HepG2 (cell line): Measurements from ENCODE around the gene ATR. TPM values are rescaled to one million over a fixed set of nuclear protein-coding genes. Genes with fewer than 3 reads are reported as not detected.

Experiments
- CEBPB ChIP-seq: IDR thresholded peaks from 2 replicates; pipeline ENCODE4 v1.6.1; 2011; ENCODE audit warnings: low read depth, low read length, improper control_type of control experiment, borderline replicate concordance
- HOXA3 ChIP-seq: sonication (generic); formaldehyde crosslinking; IDR thresholded peaks from 2 replicates; pipeline ENCODE4 v1.5.0; 2020; ENCODE audit warnings: missing genetic modification reagents
- KDM1A ChIP-seq: IDR thresholded peaks from 2 replicates; pipeline ENCODE4 v1.6.1; 2016; ENCODE audit warnings: missing compliant biosample characterization
- KLF15 ChIP-seq: sonication (generic); formaldehyde crosslinking; IDR thresholded peaks from 2 replicates; pipeline ENCODE4 v1.8.1; 2023; ENCODE audit warnings: borderline replicate concordance, mild to moderate bottlenecking, inconsistent platforms, missing genetic modification reagents, mixed read lengths
- MTF2 ChIP-seq: sonication (generic); formaldehyde crosslinking; IDR thresholded peaks from 2 replicates; pipeline ENCODE4 v1.5.0; 2020; ENCODE audit warnings: missing genetic modification reagents, borderline replicate concordance
- PAF1 ChIP-seq: IDR thresholded peaks from 2 replicates; pipeline ENCODE4 v1.6.1; 2016; ENCODE audit warnings: missing genetic modification reagents, missing compliant biosample characterization
- PPARG ChIP-seq: conservative IDR thresholded peaks from 2 replicates; pipeline ENCODE4 v1.6.1; 2016; ENCODE audit warnings: missing biosample characterization, missing genetic modification reagents
- RBM22 ChIP-seq: fragments of 200-400 bp; formaldehyde crosslinking; optimal IDR thresholded peaks from 2 replicates; pipeline ENCODE3; 2017; ENCODE audit warnings: mild to moderate bottlenecking, low read length, moderate library complexity
- RXRA ChIP-seq: sonication (generic); formaldehyde crosslinking; IDR thresholded peaks from 2 replicates; pipeline ENCODE4 v1.5.1; 2020; ENCODE audit warnings: missing genetic modification reagents
- SETDB1 ChIP-seq: sonication (generic); formaldehyde crosslinking; IDR thresholded peaks from 2 replicates; pipeline ENCODE4 v1.5.1; 2020; ENCODE audit warnings: missing genetic modification reagents, mild to moderate bottlenecking, borderline replicate concordance
- SMARCE1 ChIP-seq: fragments of 450-650 bp; IDR thresholded peaks from 2 replicates; pipeline ENCODE4 v1.6.1; 2017; ENCODE audit warnings: borderline replicate concordance
- SP140L ChIP-seq: sonication (generic); formaldehyde crosslinking; IDR thresholded peaks from 2 replicates; pipeline ENCODE4 v1.4.0; 2020; ENCODE audit warnings: missing genetic modification reagents, borderline replicate concordance
- SP4 ChIP-seq: sonication (generic); formaldehyde crosslinking; IDR thresholded peaks from 2 replicates; pipeline ENCODE4 v1.8.1; 2023; ENCODE audit warnings: mild to moderate bottlenecking, missing genetic modification reagents
- TBX3 ChIP-seq: fragments of 450-650 bp; IDR thresholded peaks from 2 replicates; pipeline ENCODE4 v1.6.1; 2017; ENCODE audit warnings: antibody characterized with exemption, mild to moderate bottlenecking, inconsistent platforms, borderline replicate concordance
- TOPORS ChIP-seq: sonication (generic); formaldehyde crosslinking; IDR thresholded peaks from 2 replicates; pipeline ENCODE4 v1.8.0; 2023; ENCODE audit warnings: mild to moderate bottlenecking, missing genetic modification reagents
- ZBTB38 ChIP-seq: sonication (generic); formaldehyde crosslinking; IDR thresholded peaks from 2 replicates; pipeline ENCODE4 v1.5.1; 2020; ENCODE audit warnings: mild to moderate bottlenecking, missing genetic modification reagents
- ZC3H13 ChIP-seq: sonication (generic); formaldehyde crosslinking; IDR thresholded peaks from 2 replicates; pipeline ENCODE4 v1.8.1; 2023; ENCODE audit warnings: mild to moderate bottlenecking, missing genetic modification reagents, moderate library complexity
- ZMAT3 ChIP-seq: sonication (generic); formaldehyde crosslinking; conservative IDR thresholded peaks from 2 replicates; pipeline ENCODE4 v1.7.0; 2021; ENCODE audit warnings: missing genetic modification reagents
- ZNF30 ChIP-seq: sonication (generic); formaldehyde crosslinking; IDR thresholded peaks from 2 replicates; pipeline ENCODE4 v1.5.0; 2020; ENCODE audit warnings: mild to moderate bottlenecking, missing genetic modification reagents
- ZNF550 ChIP-seq: sonication (generic); formaldehyde crosslinking; IDR thresholded peaks from 2 replicates; pipeline ENCODE4 v1.4.0; 2020; ENCODE audit warnings: mild to moderate bottlenecking, missing genetic modification reagents, borderline replicate concordance
- ZNF563 ChIP-seq: sonication (generic); formaldehyde crosslinking; IDR thresholded peaks from 2 replicates; pipeline ENCODE4 v1.8.0; 2022; ENCODE audit warnings: mild to moderate bottlenecking, moderate library complexity, missing genetic modification reagents
- ZNF572 ChIP-seq: sonication (generic); formaldehyde crosslinking; IDR thresholded peaks from 2 replicates; pipeline ENCODE4 v1.5.1; 2020; ENCODE audit warnings: mild to moderate bottlenecking, missing genetic modification reagents
- polyA plus RNA-seq, 8 experiments: library from polyadenylated mRNA; depleted of rRNA in 3 of 8; stranded (reverse) in 7 of 8; unstranded in 1 of 8; fragments of >200 nt; fragmentation: Illumina TruSeq in 4 of 8; extraction: Trizol in 4 of 8; gene quantifications; 2 replicates each; pipeline versions ENCODE4 v1.2.1 to v1.2.3, GENCODE V29; 2011 to 2016; ENCODE audit warnings: low read depth in 4 of 8, missing spikeins in 1 of 8, mixed read lengths in 1 of 8; ENCODE audit not compliant: insufficient read depth in 1 of 8
- total RNA-seq, 5 experiments: library from RNA; depleted of rRNA; stranded (reverse); fragments of >200 nt; fragmentation: Illumina TruSeq; extraction: Trizol; gene quantifications; 2 replicates each; pipeline ENCODE4 v1.2.3, GENCODE V29; 2016; ENCODE audit warnings: low read depth in 1 of 5
- TF ChIP-seq, protein P1 (sequence below): sonication (generic); formaldehyde crosslinking; IDR thresholded peaks from 2 replicates; pipeline ENCODE4 v1.5.1; 2020; ENCODE audit warnings: mild to moderate bottlenecking, missing genetic modification reagents, moderate library complexity
- TF ChIP-seq, protein P2 (sequence below): sonication (generic); formaldehyde crosslinking; IDR thresholded peaks from 2 replicates; pipeline ENCODE4 v1.4.0; 2020; ENCODE audit warnings: missing genetic modification reagents, borderline replicate concordance
- TF ChIP-seq, protein P3 (sequence below): sonication (generic); formaldehyde crosslinking; IDR thresholded peaks from 2 replicates; pipeline ENCODE4 v1.8.0; 2022; ENCODE audit warnings: mild to moderate bottlenecking, missing genetic modification reagents, moderate library complexity

The ATR gene
- total and polyA plus RNA-seq, 2 of the 13 experiments (the other 11 are each of a cell fraction or from before 2014, with no cell fraction given), result 6.6 to 17.0 TPM

DNA sequence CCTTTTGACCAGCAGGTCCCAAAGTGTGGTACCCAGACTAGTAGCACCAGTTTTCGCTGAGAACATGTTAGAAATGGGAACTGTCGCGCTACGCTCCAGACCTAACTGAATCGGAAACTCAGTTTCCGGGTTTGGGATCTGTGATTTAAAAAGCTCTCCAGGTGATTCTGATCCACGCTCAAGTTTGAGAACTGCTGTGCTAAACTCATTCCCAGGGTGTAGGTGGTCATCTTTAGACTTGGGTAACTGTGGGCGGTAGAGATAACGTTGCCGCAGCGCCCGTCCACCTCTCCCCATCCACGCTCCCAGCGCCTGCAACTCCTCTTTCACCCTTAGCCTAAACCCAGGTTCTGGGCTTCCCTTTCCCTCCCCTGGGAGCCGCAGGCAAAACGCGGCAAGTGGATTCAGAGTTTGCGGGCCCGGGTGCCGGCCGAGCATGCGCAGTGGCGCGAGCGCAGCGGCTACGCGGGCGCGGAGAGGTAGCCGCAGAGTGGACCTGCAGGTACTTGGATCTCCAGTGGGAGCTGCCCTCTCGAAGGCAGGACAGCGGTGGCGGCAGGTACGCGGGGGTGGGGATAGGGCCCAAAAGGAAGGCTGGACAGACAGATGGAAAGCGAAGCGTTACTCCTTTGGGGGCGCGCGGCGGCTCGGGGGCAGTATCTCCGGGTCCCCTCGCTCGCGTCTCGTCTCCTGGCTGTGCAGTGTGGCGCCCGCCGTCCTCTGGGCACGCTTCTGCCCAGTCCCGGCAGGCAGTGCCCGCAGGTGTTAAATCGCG, 17.6 kb upstream of the ATR start, which contains the start of gene PLS1 (continued):
- TF ChIP-seq TOPORS (CRISPR knock-in tag), result peak; percentile 94
- TF ChIP-seq RXRA (CRISPR knock-in tag), result peak; percentile 72; the same call in 1 of the 2 replicates
- peak; percentile 67; the same call in 1 of the 2 replicates for TF ChIP-seq ZC3H13 (CRISPR knock-in tag)
- TF ChIP-seq, protein P1, sequence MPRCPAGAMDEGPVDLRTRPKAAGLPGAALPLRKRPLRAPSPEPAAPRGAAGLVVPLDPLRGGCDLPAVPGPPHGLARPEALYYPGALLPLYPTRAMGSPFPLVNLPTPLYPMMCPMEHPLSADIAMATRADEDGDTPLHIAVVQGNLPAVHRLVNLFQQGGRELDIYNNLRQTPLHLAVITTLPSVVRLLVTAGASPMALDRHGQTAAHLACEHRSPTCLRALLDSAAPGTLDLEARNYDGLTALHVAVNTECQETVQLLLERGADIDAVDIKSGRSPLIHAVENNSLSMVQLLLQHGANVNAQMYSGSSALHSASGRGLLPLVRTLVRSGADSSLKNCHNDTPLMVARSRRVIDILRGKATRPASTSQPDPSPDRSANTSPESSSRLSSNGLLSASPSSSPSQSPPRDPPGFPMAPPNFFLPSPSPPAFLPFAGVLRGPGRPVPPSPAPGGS, result peak; percentile 87; the same call in 1 of the 2 replicates
- TF ChIP-seq TBX3, result no peak
- peak; percentile 80 for TF ChIP-seq ZNF572 (CRISPR knock-in tag)
- TF ChIP-seq, protein P2, sequence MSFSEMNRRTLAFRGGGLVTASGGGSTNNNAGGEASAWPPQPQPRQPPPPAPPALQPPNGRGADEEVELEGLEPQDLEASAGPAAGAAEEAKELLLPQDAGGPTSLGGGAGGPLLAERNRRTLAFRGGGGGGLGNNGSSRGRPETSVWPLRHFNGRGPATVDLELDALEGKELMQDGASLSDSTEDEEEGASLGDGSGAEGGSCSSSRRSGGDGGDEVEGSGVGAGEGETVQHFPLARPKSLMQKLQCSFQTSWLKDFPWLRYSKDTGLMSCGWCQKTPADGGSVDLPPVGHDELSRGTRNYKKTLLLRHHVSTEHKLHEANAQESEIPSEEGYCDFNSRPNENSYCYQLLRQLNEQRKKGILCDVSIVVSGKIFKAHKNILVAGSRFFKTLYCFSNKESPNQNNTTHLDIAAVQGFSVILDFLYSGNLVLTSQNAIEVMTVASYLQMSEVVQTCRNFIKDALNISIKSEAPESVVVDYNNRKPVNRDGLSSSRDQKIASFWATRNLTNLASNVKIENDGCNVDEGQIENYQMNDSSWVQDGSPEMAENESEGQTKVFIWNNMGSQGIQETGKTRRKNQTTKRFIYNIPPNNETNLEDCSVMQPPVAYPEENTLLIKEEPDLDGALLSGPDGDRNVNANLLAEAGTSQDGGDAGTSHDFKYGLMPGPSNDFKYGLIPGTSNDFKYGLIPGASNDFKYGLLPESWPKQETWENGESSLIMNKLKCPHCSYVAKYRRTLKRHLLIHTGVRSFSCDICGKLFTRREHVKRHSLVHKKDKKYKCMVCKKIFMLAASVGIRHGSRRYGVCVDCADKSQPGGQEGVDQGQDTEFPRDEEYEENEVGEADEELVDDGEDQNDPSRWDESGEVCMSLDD, result no peak; the same call in 1 of the 2 replicates
- no peak for TF ChIP-seq SMARCE1
- TF ChIP-seq, protein P3, sequence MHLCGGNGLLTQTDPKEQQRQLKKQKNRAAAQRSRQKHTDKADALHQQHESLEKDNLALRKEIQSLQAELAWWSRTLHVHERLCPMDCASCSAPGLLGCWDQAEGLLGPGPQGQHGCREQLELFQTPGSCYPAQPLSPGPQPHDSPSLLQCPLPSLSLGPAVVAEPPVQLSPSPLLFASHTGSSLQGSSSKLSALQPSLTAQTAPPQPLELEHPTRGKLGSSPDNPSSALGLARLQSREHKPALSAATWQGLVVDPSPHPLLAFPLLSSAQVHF (CRISPR knock-in tag), result peak; percentile 75; the same call in 1 of the 2 replicates
- peak; percentile 65; the same call in 1 of the 2 replicates for TF ChIP-seq ZBTB38 (CRISPR knock-in tag)
- peak; percentile 57 for TF ChIP-seq ZMAT3 (CRISPR knock-in tag)
- TF ChIP-seq CEBPB, result no peak
- peak; percentile 60; the same call in 1 of the 2 replicates for TF ChIP-seq SP140L (CRISPR knock-in tag)
- peak; percentile 75 for TF ChIP-seq HOXA3 (CRISPR knock-in tag)
- TF ChIP-seq SETDB1, result no peak
- TF ChIP-seq SP4, result peak; percentile 51
- TF ChIP-seq ZNF563 (CRISPR knock-in tag), result peak; percentile 92; the same call in 1 of the 2 replicates
- no peak for TF ChIP-seq ZNF550 (CRISPR knock-in tag)
- TF ChIP-seq ZNF30 (CRISPR knock-in tag), result no peak
- 0 out of 2 replicates have a peak, but pooled peaks have one; percentile 67 for TF ChIP-seq KDM1A (CRISPR knock-in tag)
- TF ChIP-seq PAF1 (CRISPR knock-in tag), result no peak
- TF ChIP-seq PPARG (CRISPR knock-in tag), result peak; percentile 90
- no peak for TF ChIP-seq MTF2 (CRISPR knock-in tag)
- no peak for TF ChIP-seq RBM22
- TF ChIP-seq KLF15, result peak; percentile 44; the same call in 1 of the 2 replicates
